Measurements from ENCODE around the gene LRTM2.
A peak's percentile ranks its signal among the peaks of the same experiment; 100 is the strongest.

The LRTM2 gene

DNA sequence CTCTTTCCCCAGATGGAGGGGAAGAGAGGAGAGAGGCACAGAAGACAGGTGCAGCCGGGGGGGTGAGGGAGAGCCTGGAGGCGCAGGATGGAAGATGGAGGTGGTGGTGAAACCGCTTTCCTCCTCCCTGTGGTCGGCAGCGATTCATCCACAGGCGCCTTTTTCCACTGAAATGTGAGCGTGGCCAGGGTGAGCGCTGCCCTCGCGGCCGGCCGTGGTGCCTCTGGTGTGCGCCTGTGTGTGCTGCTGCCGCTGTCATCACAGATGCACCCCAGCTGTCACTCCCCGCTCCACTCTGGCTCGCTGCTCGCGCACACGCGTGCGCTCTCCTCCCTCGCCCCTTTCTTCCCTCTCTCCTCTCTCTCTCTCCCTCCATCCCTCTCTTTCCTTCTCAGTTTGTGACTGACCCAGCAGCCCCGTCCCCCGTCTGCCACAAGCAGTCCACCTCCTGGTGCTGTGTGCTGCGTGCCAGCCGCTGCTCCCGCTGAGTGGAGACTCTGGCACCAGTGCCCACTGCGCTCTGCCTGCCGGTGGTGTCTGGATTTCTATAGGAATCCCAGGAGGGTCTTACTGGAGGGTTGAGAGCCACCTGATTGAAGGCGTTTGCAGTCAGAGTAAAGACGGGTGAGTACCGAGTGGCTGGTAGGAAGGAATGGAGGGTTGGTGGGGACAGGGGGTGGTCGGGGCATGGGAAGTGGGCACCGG is at the start of gene LRTM2:
Gene LRTM2, plus strand, starts transcription at position 375 of the 705 bp plus-strand sequence. CDS start 7,584 bp downstream, outside the sequence.
- Histone ChIP-seq H3K36me3 (ENCODE audit: insufficient read depth, low read length) (no peaks in the 10 kb centered on the region), H3K27ac (no peak within 1 kb of the TSS), H3K9ac (ENCODE audit: insufficient read length) (no peak within 1 kb of the TSS), H3K9me3 (ENCODE audit: low read depth, low read length) (no peaks in the 10 kb centered on the region), H3K4me3 (no peak within 1 kb of the TSS)
- no peak for DNase-seq (ENCODE audit: low read depth, low spot score)
- TF ChIP-seq FOXP2 (optimal IDR thresholded peaks at IDR 0.05; ENCODE audit: control extremely low read depth, extremely low read length, insufficient read depth), result no peak

- Histone ChIP-seq H3K9ac (ENCODE audit: insufficient read length) (no peak overlapping the region), H3K9me3 (ENCODE audit: low read depth, low read length) (no peaks in the 10 kb centered on the region), H3K36me3 (ENCODE audit: insufficient read depth, low read length) (peaks cover 32% of the 10 kb centered on the region), H3K27ac (no peak overlapping the region), H3K4me3 (no peak overlapping the region)
- TF ChIP-seq POLR2AphosphoS5 (IDR thresholded peaks at IDR 0.05; ENCODE audit: borderline replicate concordance, low read depth, low read length) (no peak), FOXP2 (optimal IDR thresholded peaks at IDR 0.05; ENCODE audit: control extremely low read depth, extremely low read length, insufficient read depth) (no peak), EZH2 (IDR thresholded peaks at IDR 0.05) (no peak)
- no peak for DNase-seq (ENCODE audit: low read depth, low spot score)
These were observed 46.3 kb upstream of the LRTM2 start for GRCh38 chr12:1773937-1774655.

DNA sequence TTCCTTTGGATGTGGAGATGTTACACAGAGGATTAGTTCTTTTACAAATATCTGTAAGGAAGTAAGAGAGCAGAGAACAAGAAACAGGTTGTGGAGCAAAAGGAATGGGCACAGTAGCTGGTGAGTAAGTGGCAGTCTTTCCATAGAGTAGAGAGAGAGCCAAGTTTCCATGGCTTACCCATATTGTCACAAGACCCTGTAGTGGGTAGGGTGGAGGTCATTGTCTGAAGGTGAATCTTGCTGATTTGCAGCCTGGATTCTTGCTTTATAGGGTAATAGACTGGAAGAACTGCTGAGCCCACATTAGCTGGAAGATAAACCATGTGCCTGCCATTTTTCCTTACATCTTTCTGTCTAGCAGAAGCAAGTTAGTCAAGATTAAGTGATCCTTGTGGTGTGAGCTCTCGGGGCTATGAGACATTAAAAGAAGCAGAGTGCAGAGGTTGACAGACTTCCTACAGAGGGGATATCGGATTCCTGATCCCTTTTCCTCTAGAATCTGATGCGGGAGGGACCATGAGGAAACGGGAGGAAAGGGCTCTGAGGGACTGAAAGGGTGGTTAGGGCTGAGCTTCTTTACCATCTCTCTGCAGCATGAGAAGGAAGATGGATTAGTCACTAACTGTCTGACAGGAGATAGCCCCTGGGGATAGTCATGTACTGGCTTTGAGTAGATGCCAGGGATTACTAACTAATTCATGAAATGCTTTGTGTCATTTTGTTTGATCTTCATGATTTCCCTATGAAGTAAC is 44.0 kb upstream of the LRTM2 start:
- TF ChIP-seq FOXP2 (optimal IDR thresholded peaks at IDR 0.05; ENCODE audit: control extremely low read depth, extremely low read length, insufficient read depth) (no peak), POLR2AphosphoS5 (IDR thresholded peaks at IDR 0.05; ENCODE audit: borderline replicate concordance, low read depth, low read length) (no peak)
- Histone ChIP-seq H3K9me3 (ENCODE audit: low read depth, low read length) (no peaks in the 10 kb centered on the region), H3K36me3 (ENCODE audit: insufficient read depth, low read length) (peaks cover 38% of the 10 kb centered on the region), H3K27ac (peak overlapping the region; percentile 47), H3K4me3 (no peak overlapping the region), H3K9ac (ENCODE audit: insufficient read length) (no peak overlapping the region)
- no peak for DNase-seq (ENCODE audit: low read depth, low spot score)

GRCh38 chr12:1777798-1778197 is 42.6 kb upstream of the LRTM2 start:
- Histone ChIP-seq H3K36me3 (ENCODE audit: insufficient read depth, low read length) (peaks cover 35% of the 10 kb centered on the region), H3K4me3 (no peak overlapping the region), H3K9ac (ENCODE audit: insufficient read length) (no peak overlapping the region), H3K27ac (no peak overlapping the region), H3K9me3 (ENCODE audit: low read depth, low read length) (no peaks in the 10 kb centered on the region)
- no peak for DNase-seq (ENCODE audit: low read depth, low spot score)
- TF ChIP-seq FOXP2 (optimal IDR thresholded peaks at IDR 0.05; ENCODE audit: control extremely low read depth, extremely low read length, insufficient read depth) (no peak), POLR2AphosphoS5 (IDR thresholded peaks at IDR 0.05; ENCODE audit: borderline replicate concordance, low read depth, low read length) (no peak), EZH2 (IDR thresholded peaks at IDR 0.05) (no peak)

DNA sequence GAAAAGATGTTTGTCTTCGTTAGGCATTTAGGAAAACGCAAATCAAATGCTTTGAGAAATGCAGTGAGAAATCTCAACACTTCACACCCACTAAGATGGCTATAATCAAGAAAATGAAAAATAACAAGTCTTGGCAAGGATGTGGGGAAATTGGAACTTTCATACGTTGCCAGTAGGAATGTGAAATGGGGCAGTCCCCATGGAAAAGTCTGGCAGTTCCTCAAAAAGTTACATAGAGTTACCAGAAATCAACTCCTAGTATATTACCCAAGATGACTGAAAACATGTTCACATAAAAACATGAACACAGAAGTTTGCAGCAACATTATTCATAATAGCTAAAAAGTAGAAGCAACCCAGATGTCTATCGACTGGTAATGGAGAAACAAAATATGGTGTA is 41.5 kb upstream of the LRTM2 start:
- no peak for TF ChIP-seq POLR2AphosphoS5 (IDR thresholded peaks at IDR 0.05; ENCODE audit: borderline replicate concordance, low read depth, low read length)
- TF ChIP-seq EZH2 (IDR thresholded peaks at IDR 0.05), result no peak
- no peak for TF ChIP-seq FOXP2 (optimal IDR thresholded peaks at IDR 0.05; ENCODE audit: control extremely low read depth, extremely low read length, insufficient read depth)

DNA sequence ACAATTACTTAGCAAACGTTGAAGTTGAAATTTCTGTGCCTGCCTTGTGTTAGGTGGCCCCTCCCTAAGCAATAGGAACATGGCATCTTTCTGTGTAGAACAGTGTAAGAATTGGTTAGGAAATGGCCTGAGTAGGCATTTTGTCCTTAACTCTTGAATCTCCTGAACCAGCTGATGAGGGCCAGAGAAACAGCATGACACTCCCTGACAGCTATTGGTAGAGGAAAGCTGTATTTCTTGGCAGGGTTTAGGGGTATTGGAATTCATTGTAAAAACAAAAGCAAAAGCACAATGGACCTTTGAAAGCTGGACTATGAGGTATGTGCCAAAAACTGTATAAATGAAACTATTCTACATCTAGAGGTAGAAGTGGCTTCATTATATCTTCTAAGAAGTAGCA is 40.6 kb upstream of the LRTM2 start:
- no peak overlapping the region for H3K4me3 ChIP-seq
- no peak for DNase-seq (ENCODE audit: low read depth, low spot score)
- peaks cover 39% of the 10 kb centered on the region for H3K36me3 ChIP-seq (ENCODE audit: insufficient read depth, low read length)
- no peak overlapping the region for H3K9ac ChIP-seq (ENCODE audit: insufficient read length)
- H3K9me3 ChIP-seq (ENCODE audit: low read depth, low read length), result no peaks in the 10 kb centered on the region
- no peak overlapping the region for H3K27ac ChIP-seq
- no peak for TF ChIP-seq FOXP2 (optimal IDR thresholded peaks at IDR 0.05; ENCODE audit: control extremely low read depth, extremely low read length, insufficient read depth)
- TF ChIP-seq EZH2 (IDR thresholded peaks at IDR 0.05), result no peak
- TF ChIP-seq POLR2AphosphoS5 (IDR thresholded peaks at IDR 0.05; ENCODE audit: borderline replicate concordance, low read depth, low read length), result no peak

More for the DNA sequence above, 41.5 kb upstream of the LRTM2 start:
- no peak overlapping the region for H3K27ac ChIP-seq
- DNase-seq (ENCODE audit: low read depth, low spot score), result no peak
- no peak overlapping the region for H3K9ac ChIP-seq (ENCODE audit: insufficient read length)
- H3K9me3 ChIP-seq (ENCODE audit: low read depth, low read length), result no peaks in the 10 kb centered on the region
- H3K36me3 ChIP-seq (ENCODE audit: insufficient read depth, low read length), result peaks cover 35% of the 10 kb centered on the region
- H3K4me3 ChIP-seq, result no peak overlapping the region

DNA sequence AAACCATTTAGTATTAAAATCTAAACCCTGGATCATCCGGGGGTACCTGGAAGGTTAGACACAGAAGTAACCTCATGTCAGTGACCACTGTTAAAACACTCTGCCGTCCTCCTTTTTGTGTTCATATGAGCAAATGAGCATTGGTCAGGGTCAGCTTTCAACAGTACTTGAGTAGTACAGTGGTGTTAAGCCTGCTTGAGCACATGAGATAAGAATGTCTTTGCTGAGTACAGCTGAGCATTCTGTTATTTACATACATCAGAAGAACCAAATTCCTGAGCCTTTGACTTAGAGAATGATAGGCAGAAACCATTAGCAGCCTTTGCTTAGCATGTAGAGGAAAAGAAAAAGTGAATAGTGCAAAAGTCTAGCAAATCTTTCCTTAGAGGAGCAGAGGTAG is 38.6 kb upstream of the LRTM2 start:
- TF ChIP-seq EZH2 (IDR thresholded peaks at IDR 0.05), result no peak
- no peak for TF ChIP-seq POLR2AphosphoS5 (IDR thresholded peaks at IDR 0.05; ENCODE audit: borderline replicate concordance, low read depth, low read length)
- DNase-seq (ENCODE audit: low read depth, low spot score), result no peak
- Histone ChIP-seq H3K27ac (no peak overlapping the region), H3K36me3 (ENCODE audit: insufficient read depth, low read length) (peaks cover 54% of the 10 kb centered on the region), H3K9me3 (ENCODE audit: low read depth, low read length) (no peaks in the 10 kb centered on the region), H3K9ac (ENCODE audit: insufficient read length) (no peak overlapping the region), H3K4me3 (no peak overlapping the region)

DNA sequence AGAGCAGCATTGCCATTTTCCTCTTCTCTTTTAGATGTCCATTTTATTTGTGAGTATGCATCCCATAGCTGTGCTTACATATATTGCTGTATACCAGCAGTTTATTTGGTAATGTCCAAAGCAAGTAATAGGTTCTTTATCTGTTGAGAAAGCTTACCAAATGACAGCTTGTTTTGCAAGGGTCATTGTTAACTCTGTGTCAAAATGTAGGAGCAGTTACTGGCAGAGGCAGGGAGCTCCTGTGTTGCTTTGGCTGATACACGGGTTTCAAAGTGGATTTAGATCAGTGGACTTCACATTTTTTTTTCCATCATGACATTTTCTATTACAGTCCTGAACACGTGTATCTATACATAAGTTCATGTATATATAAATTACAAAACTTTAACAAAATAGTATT is 38.1 kb upstream of the LRTM2 start:
- no peak overlapping the region for H3K4me3 ChIP-seq
- no peak for DNase-seq (ENCODE audit: low read depth, low spot score)
- no peak overlapping the region for H3K9ac ChIP-seq (ENCODE audit: insufficient read length)
- TF ChIP-seq EZH2 (IDR thresholded peaks at IDR 0.05) (no peak), POLR2AphosphoS5 (IDR thresholded peaks at IDR 0.05; ENCODE audit: borderline replicate concordance, low read depth, low read length) (no peak), FOXP2 (optimal IDR thresholded peaks at IDR 0.05; ENCODE audit: control extremely low read depth, extremely low read length, insufficient read depth) (no peak)
- H3K9me3 ChIP-seq (ENCODE audit: low read depth, low read length), result no peaks in the 10 kb centered on the region
- peaks cover 54% of the 10 kb centered on the region for H3K36me3 ChIP-seq (ENCODE audit: insufficient read depth, low read length)
- H3K27ac ChIP-seq, result no peak overlapping the region
